HL-60 (cell line): ENCODE results near the gene MEGF10.

ENCODE experiments used
- DNase-seq, 2 experiments: peaks; one replicate each; pipeline ENCODE4 v3.0.0-alpha.2; 2010 to 2020; ENCODE audit warnings: low read depth in 1 of 2, low spot score in 1 of 2
- H3K27ac ChIP-seq: fragments of 250-450 bp; sonication (Bioruptor Pico); replicated peaks from 2 replicates; pipeline ENCODE4 v1.5.1; 2020; ENCODE audit warnings: mild to moderate bottlenecking, moderate library complexity
- H3K27me3 ChIP-seq: fragments of 250-450 bp; sonication (Bioruptor Pico); 2 replicates; pipeline ENCODE4 v1.5.1; 2021; ENCODE audit warnings: mild to moderate bottlenecking, moderate library complexity; ENCODE audit not compliant: insufficient read depth, poor library complexity, severe bottlenecking
- H3K4me3 ChIP-seq: replicated peaks from 2 replicates; pipeline ENCODE4 v1.5.1; 2011; ENCODE audit warnings: mild to moderate bottlenecking, control low read depth, low read length; ENCODE audit not compliant: insufficient read depth
- GABPA ChIP-seq: IDR thresholded peaks from 2 replicates; pipeline ENCODE4 v1.6.1; 2012; ENCODE audit warnings: low read depth
- POLR2AphosphoS5 ChIP-seq: IDR thresholded peaks from 2 replicates; pipeline ENCODE4 v1.6.1; 2012; ENCODE audit warnings: low read depth
- SPI1 ChIP-seq: IDR thresholded peaks from 2 replicates; pipeline ENCODE4 v1.6.1; 2012; ENCODE audit warnings: low read depth, mild to moderate bottlenecking, borderline replicate concordance
- TF ChIP-seq, protein P1 (sequence below): IDR thresholded peaks from one replicate; pipeline ENCODE4 v1.5.1; 2011; ENCODE audit warnings: low read length, control low read depth, inconsistent platforms; ENCODE audit not compliant: insufficient read depth
- TF ChIP-seq, protein P2 (sequence below): IDR thresholded peaks from 2 replicates; pipeline ENCODE4 v1.6.1; 2012; ENCODE audit warnings: low read depth; ENCODE audit not compliant: insufficient replicate concordance

The MEGF10 gene

DNA sequence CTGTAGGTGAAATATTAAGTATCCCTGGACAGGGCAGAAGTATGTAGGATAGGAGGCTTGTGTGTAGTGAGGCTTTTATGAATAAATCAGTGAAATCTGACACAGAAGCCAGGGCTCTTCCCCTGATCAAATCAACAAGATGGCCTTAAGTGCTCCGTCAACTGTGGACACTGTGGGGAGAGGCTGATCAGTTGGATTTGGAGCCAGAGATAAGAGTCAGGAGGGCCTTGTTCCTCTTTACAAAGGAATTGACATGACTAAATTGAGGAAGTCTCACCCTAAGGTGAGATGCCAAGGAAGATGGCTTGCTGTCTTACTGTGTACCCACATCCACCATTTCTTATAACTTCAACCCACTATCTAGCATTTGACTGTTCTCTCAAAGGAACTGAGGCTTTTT is 135.3 kb downstream of the MEGF10 start:
- H3K27ac ChIP-seq: no peak overlapping the region
- no peak overlapping the region for H3K4me3 ChIP-seq
- H3K27me3 ChIP-seq: no peaks in the 10 kb centered on the region
- TF ChIP-seq, protein P1, sequence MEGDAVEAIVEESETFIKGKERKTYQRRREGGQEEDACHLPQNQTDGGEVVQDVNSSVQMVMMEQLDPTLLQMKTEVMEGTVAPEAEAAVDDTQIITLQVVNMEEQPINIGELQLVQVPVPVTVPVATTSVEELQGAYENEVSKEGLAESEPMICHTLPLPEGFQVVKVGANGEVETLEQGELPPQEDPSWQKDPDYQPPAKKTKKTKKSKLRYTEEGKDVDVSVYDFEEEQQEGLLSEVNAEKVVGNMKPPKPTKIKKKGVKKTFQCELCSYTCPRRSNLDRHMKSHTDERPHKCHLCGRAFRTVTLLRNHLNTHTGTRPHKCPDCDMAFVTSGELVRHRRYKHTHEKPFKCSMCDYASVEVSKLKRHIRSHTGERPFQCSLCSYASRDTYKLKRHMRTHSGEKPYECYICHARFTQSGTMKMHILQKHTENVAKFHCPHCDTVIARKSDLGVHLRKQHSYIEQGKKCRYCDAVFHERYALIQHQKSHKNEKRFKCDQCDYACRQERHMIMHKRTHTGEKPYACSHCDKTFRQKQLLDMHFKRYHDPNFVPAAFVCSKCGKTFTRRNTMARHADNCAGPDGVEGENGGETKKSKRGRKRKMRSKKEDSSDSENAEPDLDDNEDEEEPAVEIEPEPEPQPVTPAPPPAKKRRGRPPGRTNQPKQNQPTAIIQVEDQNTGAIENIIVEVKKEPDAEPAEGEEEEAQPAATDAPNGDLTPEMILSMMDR: no peak
- TF ChIP-seq SPI1 (peak; percentile 82; the same call in 1 of the 2 replicates), GABPA (no peak), POLR2AphosphoS5 (no peak)
- TF ChIP-seq, protein P2, sequence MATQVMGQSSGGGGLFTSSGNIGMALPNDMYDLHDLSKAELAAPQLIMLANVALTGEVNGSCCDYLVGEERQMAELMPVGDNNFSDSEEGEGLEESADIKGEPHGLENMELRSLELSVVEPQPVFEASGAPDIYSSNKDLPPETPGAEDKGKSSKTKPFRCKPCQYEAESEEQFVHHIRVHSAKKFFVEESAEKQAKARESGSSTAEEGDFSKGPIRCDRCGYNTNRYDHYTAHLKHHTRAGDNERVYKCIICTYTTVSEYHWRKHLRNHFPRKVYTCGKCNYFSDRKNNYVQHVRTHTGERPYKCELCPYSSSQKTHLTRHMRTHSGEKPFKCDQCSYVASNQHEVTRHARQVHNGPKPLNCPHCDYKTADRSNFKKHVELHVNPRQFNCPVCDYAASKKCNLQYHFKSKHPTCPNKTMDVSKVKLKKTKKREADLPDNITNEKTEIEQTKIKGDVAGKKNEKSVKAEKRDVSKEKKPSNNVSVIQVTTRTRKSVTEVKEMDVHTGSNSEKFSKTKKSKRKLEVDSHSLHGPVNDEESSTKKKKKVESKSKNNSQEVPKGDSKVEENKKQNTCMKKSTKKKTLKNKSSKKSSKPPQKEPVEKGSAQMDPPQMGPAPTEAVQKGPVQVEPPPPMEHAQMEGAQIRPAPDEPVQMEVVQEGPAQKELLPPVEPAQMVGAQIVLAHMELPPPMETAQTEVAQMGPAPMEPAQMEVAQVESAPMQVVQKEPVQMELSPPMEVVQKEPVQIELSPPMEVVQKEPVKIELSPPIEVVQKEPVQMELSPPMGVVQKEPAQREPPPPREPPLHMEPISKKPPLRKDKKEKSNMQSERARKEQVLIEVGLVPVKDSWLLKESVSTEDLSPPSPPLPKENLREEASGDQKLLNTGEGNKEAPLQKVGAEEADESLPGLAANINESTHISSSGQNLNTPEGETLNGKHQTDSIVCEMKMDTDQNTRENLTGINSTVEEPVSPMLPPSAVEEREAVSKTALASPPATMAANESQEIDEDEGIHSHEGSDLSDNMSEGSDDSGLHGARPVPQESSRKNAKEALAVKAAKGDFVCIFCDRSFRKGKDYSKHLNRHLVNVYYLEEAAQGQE: no peak
- DNase-seq: peak in 1 of 2 experiments; percentile 16

GRCh38 chr5:127426661-127427060 is 136.1 kb downstream of the MEGF10 start:
- no peak overlapping the region for H3K4me3 ChIP-seq
- no peak for DNase-seq
- no peak overlapping the region for H3K27ac ChIP-seq
- H3K27me3 ChIP-seq: no peaks in the 10 kb centered on the region
- TF ChIP-seq SPI1 (no peak), GABPA (no peak), POLR2AphosphoS5 (no peak)
- TF ChIP-seq, protein P2: no peak
- TF ChIP-seq, protein P1: no peak

GRCh38 chr5:127428276-127428675 is 137.7 kb downstream of the MEGF10 start:
- TF ChIP-seq POLR2AphosphoS5 (no peak), GABPA (no peak), SPI1 (peak; percentile 60; the same call in 1 of the 2 replicates)
- TF ChIP-seq, protein P2: no peak
- TF ChIP-seq, protein P1: no peak
- no peaks in the 10 kb centered on the region for H3K27me3 ChIP-seq
- peak in 1 of 2 experiments; percentile 1 for DNase-seq
- no peak overlapping the region for H3K27ac ChIP-seq
- H3K4me3 ChIP-seq: no peak overlapping the region
